Muscle of leg (tissue), 11 donors: ENCODE measurements around the gene TRIM4. TPM values are rescaled to one million over a fixed set of nuclear protein-coding genes. Genes with fewer than 3 reads are reported as not detected.
"Not testable (repeated sequence)": the region's sequence is repeated elsewhere in the genome, so short reads cannot be mapped to it uniquely, and the experiment has no call there.

ENCODE experiments used
- DNase-seq: peaks from one replicate; pipeline ENCODE4 v3.0.0; 2013
- H3K27ac ChIP-seq: one replicate; pipeline ENCODE4 v1.5.1; 2013; ENCODE audit warnings: mild to moderate bottlenecking, low read length, control low read depth
- H3K27me3 ChIP-seq: one replicate; pipeline ENCODE4 v1.6.1; 2013; ENCODE audit warnings: low read length; ENCODE audit not compliant: control insufficient read depth, insufficient read depth
- H3K36me3 ChIP-seq: one replicate; pipeline ENCODE4 v1.6.1; 2013; ENCODE audit warnings: low read length; ENCODE audit not compliant: control insufficient read depth, insufficient read depth
- H3K4me1 ChIP-seq: one replicate; pipeline ENCODE4 v1.6.1; 2013; ENCODE audit warnings: low read length; ENCODE audit not compliant: control insufficient read depth, insufficient read depth
- H3K4me3 ChIP-seq: one replicate; pipeline ENCODE4 v1.5.1; 2013; ENCODE audit warnings: low read length, control low read depth
- H3K9me3 ChIP-seq: replicated peaks from 2 replicates; pipeline ENCODE4 v1.6.1; 2013; ENCODE audit warnings: low read depth, low read length; ENCODE audit not compliant: control insufficient read depth
- WGBS: methylation state at CpG from one replicate; pipeline ENCODE4 v1.1.5; 2013; ENCODE audit warnings: missing lambda C conversion rate; ENCODE audit not compliant: insufficient coverage; 5-methylcytosine and 5-hydroxymethylcytosine counted together
- polyA plus RNA-seq, 8 donors: library from polyadenylated mRNA; unstranded; fragments of 120-200 nt; gene quantifications; one replicate each; pipeline versions ENCODE4 v1.2.1 to v1.2.3, GENCODE V29; 2013; ENCODE audit warnings: inconsistent platforms in 1 of 8, low replicate concordance in 1 of 8; ENCODE audit not compliant: insufficient read length in 8 of 8, insufficient read depth in 1 of 8
- total RNA-seq: library from RNA; stranded (reverse); fragments of 120-200 nt; gene quantifications from one replicate; pipeline ENCODE4 v1.2.4, GENCODE V29; 2013

Gene TRIM4
- total and polyA plus RNA-seq, 9 donors = 14.6 to 21.5 (median 16.5) TPM

- Histone ChIP-seq H3K4me3 (no peak overlapping the region), H3K9me3 (peaks cover 4% of the 10 kb centered on the region), H3K36me3 (peaks cover 19% of the 10 kb centered on the region), H3K27me3 (no peaks in the 10 kb centered on the region), H3K27ac (no peak overlapping the region), H3K4me1 (no peaks in the 10 kb centered on the region)
- 74% methylated on average over 5 of the region's 5 CpGs for WGBS
- no peak for DNase-seq
Measured at GRCh38 chr7:99893280-99893679, 26.1 kb downstream of the TRIM4 start.

DNA sequence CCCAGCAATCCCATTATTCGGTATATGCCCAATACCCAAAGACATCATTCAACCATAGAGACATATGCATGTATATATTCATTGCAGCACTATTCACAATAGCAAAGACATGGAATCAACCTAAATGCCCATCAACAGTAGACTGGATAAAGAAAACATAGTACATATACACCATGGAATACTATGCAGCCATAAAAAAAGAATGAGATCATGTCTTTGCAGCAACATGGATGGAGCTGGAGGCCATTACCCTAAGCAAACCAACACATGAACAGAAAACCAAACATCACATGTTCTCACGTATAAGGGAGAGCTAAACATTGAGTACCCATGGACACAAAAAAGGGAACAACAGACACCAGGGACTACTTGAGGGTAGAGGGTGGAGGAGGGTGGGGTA, 29.0 kb downstream of the TRIM4 start:
- WGBS = no CpG with 5 or more reads among the region's 2 CpGs

DNA sequence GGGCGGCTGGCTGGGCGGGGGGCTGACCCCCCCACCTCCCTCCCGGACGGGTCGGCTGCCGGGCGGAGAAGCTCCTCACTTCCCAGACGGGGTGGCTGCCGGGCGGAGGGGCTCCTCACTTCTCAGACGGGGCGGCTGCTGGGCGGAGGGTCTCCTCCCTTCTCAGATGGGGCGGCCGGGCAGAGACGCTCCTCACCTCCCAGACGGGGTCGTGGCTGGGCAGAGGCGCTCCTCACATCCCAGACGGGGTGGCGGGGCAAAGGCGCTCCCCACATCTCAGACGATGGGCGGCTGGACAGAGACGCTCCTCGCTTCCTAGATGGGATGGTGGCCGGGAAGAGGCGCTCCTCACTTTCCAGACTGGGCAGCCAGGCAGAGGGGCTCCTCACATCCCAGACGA, 31.0 kb downstream of the TRIM4 start:
- Histone ChIP-seq H3K36me3 (peaks cover 19% of the 10 kb centered on the region), H3K9me3 (peaks cover 12% of the 10 kb centered on the region)
- not testable (repeated sequence) for H3K27me3 ChIP-seq, DNase-seq, H3K4me1 ChIP-seq, H3K27ac ChIP-seq, H3K4me3 ChIP-seq
- no CpG with 5 or more reads among the region's 29 CpGs for WGBS

More for the DNA sequence above, 29.0 kb downstream of the TRIM4 start:
- not testable (repeated sequence) for DNase-seq, H3K27ac ChIP-seq, H3K4me3 ChIP-seq, H3K4me1 ChIP-seq, H3K9me3 ChIP-seq, H3K27me3 ChIP-seq
- H3K36me3 ChIP-seq = peaks cover 19% of the 10 kb centered on the region

- Histone ChIP-seq H3K9me3 (peaks cover 9% of the 10 kb centered on the region), H3K4me3 (no peak overlapping the region), H3K27me3 (no peaks in the 10 kb centered on the region), H3K4me1 (no peaks in the 10 kb centered on the region), H3K27ac (no peak overlapping the region), H3K36me3 (no peaks in the 10 kb centered on the region)
- no peak for DNase-seq
- WGBS = 40% methylated on average over 1 of the region's 4 CpGs
Measured at GRCh38 chr7:99881370-99881769, 38.0 kb downstream of the TRIM4 start.

DNA sequence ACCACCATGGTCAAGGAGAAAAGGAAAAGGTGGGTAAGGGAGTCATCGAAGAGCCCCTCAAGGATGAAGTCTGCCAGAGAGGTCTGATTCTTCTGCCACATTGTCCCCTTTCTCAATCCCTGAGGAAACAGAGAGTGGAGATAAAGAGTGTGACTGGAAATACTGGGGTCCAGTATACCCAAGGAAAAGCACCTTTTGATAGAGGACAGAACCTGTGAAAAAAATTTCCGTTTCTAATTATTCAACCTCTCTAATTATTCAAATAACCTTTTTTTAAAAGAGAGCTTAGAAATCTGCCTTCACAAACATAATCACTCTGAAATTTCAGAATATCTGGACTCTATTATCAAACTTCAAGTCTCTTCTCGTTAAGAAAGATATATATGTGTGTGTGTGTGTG, 42.4 kb downstream of the TRIM4 start, which contains the start of gene OR2AE1:
TSS of gene OR2AE1 (minus strand) at position 101 of the 400 bp plus-strand sequence. CDS start at position 101, 0 bp downstream.
- no peak for DNase-seq
- WGBS = no CpG with 5 or more reads among the region's 3 CpGs
- Histone ChIP-seq H3K4me3 (no peak within 1 kb of the TSS), H3K27ac (no peak within 1 kb of the TSS), H3K27me3 (no peaks in the 10 kb centered on the region), H3K4me1 (no peaks in the 10 kb centered on the region), H3K36me3 (no peaks in the 10 kb centered on the region), H3K9me3 (no peaks in the 10 kb centered on the region)

- H3K4me1 ChIP-seq = no peaks in the 10 kb centered on the region
- no peaks in the 10 kb centered on the region for H3K36me3 ChIP-seq
- no peaks in the 10 kb centered on the region for H3K27me3 ChIP-seq
- DNase-seq = no peak
- H3K4me3 ChIP-seq = no peak overlapping the region
- no peak overlapping the region for H3K27ac ChIP-seq
- no peaks in the 10 kb centered on the region for H3K9me3 ChIP-seq
- 90% methylated on average over 2 of the region's 5 CpGs for WGBS
Measured at GRCh38 chr7:99876491-99876890, 42.8 kb downstream of the TRIM4 start.

- no CpG with 5 or more reads among the region's 1 CpG for WGBS
- Histone ChIP-seq H3K36me3 (no peaks in the 10 kb centered on the region), H3K27ac (no peak overlapping the region), H3K27me3 (no peaks in the 10 kb centered on the region), H3K4me3 (no peak overlapping the region), H3K4me1 (no peaks in the 10 kb centered on the region), H3K9me3 (peaks cover 8% of the 10 kb centered on the region)
- no peak for DNase-seq
Measured at GRCh38 chr7:99868246-99868645, 51.1 kb downstream of the TRIM4 start.

GRCh38 chr7:99867477-99867876, 51.9 kb downstream of the TRIM4 start:
- not testable (repeated sequence) for H3K27ac ChIP-seq, DNase-seq, H3K4me1 ChIP-seq, H3K36me3 ChIP-seq, H3K9me3 ChIP-seq, H3K4me3 ChIP-seq, H3K27me3 ChIP-seq
- no CpG with 5 or more reads among the region's 2 CpGs for WGBS

DNA sequence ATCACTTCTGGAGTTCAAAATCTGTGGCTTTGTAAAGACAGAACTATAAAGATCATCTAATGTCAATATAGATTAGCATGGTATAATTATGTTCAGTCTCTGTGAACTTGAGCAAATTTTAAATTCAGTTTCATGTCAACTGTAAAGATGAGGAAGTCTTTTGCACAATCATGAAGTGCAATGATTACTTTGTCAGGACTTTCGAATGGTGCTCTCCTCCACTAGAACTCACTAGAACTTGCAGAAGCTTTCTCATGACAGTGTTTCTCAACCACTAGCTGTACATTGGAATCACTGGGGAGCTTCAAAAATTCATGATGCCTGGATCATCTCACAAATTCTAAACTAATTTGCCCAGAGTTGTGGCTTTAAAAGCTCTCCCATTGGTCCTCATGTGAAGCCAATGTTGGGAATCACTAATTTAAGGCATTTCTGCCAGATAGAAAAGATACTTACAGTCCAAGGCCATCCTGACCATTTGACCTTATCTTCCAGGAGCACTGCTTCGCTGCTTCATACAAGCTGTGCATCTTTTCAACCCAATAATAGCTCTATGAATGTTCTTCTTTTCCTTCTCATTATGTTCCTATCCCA, 55.4 kb downstream of the TRIM4 start:
- no peaks in the 10 kb centered on the region for H3K36me3 ChIP-seq
- H3K4me1 ChIP-seq = no peaks in the 10 kb centered on the region
- whole genome bisulfite sequencing = 46% methylated on average over 2 of the region's 2 CpGs
- peaks cover 8% of the 10 kb centered on the region for H3K9me3 ChIP-seq
- DNase-seq = no peak
- no peak overlapping the region for H3K27ac ChIP-seq
- no peaks in the 10 kb centered on the region for H3K27me3 ChIP-seq
- no peak overlapping the region for H3K4me3 ChIP-seq

GRCh38 chr7:99860281-99861127, 58.8 kb downstream of the TRIM4 start:
- 78% methylated on average over 5 of the region's 15 CpGs for WGBS
- peaks cover 8% of the 10 kb centered on the region for H3K9me3 ChIP-seq
- DNase-seq = peak; percentile 9
- no peaks in the 10 kb centered on the region for H3K36me3 ChIP-seq
- no peak overlapping the region for H3K4me3 ChIP-seq
- H3K4me1 ChIP-seq = no peaks in the 10 kb centered on the region
- H3K27ac ChIP-seq = no peak overlapping the region
- no peaks in the 10 kb centered on the region for H3K27me3 ChIP-seq
